H1 (cell line): ENCODE measurements around the gene DOCK10. TPM values are rescaled to one million over a fixed set of nuclear protein-coding genes. Genes with fewer than 3 reads are reported as not detected.

ENCODE experiments used
- CTCF ChIA-PET: fragments of 300-600 bp; sonication (Branson Sonifier 250); formaldehyde crosslinking; loops from one replicate; lab custom pipeline; 2021; ENCODE audit not compliant: partially characterized antibody; lab: Charles Lee
- POLR2A ChIA-PET: fragments of 300-600 bp; sonication (Branson Sonifier 250); formaldehyde crosslinking; loops from one replicate; lab custom pipeline; 2021; ENCODE audit warnings: inconsistent platforms; ENCODE audit not compliant: partially characterized antibody; lab: Charles Lee
- DNase-seq, 2 experiments: peaks; one replicate each; pipeline versions ENCODE4 v3.0.0 to v3.0.0-alpha.2; 2010 to 2022; ENCODE audit warnings: low spot score in 2 of 2, low read depth in 1 of 2, mixed read lengths in 1 of 2
- FAIRE-seq: peaks from 2 replicates; lab custom pipeline; 2011; peaks lifted over from hg19 to GRCh38; lab: Jason Lieb, UNC
- H2AFZ ChIP-seq: 2 replicates; pipeline ENCODE4 v1.8.1; 2012; ENCODE audit warnings: low read length, inconsistent platforms
- H2AK5ac ChIP-seq: 2 replicates; pipeline ENCODE4 v1.6.1; 2013; ENCODE audit warnings: low read depth, low read length
- H2BK120ac ChIP-seq: replicated peaks from 2 replicates; pipeline ENCODE3; 2013; ENCODE audit warnings: low read depth, low read length, inconsistent platforms
- H2BK12ac ChIP-seq: 2 replicates; pipeline ENCODE4 v1.6.1; 2013; ENCODE audit warnings: low read depth, low read length
- H2BK15ac ChIP-seq: 2 replicates; pipeline ENCODE4 v1.6.1; 2013; ENCODE audit warnings: low read length
- H2BK20ac ChIP-seq: 2 replicates; pipeline ENCODE4 v1.6.1; 2013; ENCODE audit warnings: low read length
- H2BK5ac ChIP-seq: 2 replicates; pipeline ENCODE4 v1.6.1; 2013; ENCODE audit warnings: low read depth, low read length
- H3K14ac ChIP-seq: 2 replicates; pipeline ENCODE4 v1.6.1; 2013; ENCODE audit warnings: inconsistent platforms; ENCODE audit not compliant: insufficient read length
- H3K18ac ChIP-seq: 2 replicates; pipeline ENCODE4 v1.6.1; 2013; ENCODE audit warnings: low read length; ENCODE audit errors: extremely low read depth
- H3K23ac ChIP-seq: 2 replicates; pipeline ENCODE4 v1.6.1; 2013; ENCODE audit warnings: inconsistent platforms; ENCODE audit not compliant: insufficient read length
- H3K23me2 ChIP-seq: 2 replicates; pipeline ENCODE4 v1.6.1; 2013; ENCODE audit warnings: low read depth, low read length
- H3K27ac ChIP-seq: 2 replicates; pipeline ENCODE4 v1.6.1; 2011; ENCODE audit warnings: low read depth, low read length, inconsistent platforms
- H3K27me3 ChIP-seq, 4 experiments: replicated peaks in 1 of 4; 1 replicate in 1 of 4; 2 replicates in 3 of 4; pipeline versions ENCODE4 v1.6.1 to v1.8.1; 2011 to 2013; ENCODE audit warnings: low read length in 3 of 4, mild to moderate bottlenecking in 3 of 4, inconsistent platforms in 2 of 4, mixed read lengths in 2 of 4, moderate library complexity in 1 of 4; ENCODE audit not compliant: control insufficient read depth in 3 of 4, insufficient read depth in 3 of 4; ENCODE audit errors: extremely low read depth in 1 of 4
- H3K36me3 ChIP-seq, 4 experiments: 2 replicates each; pipeline versions ENCODE4 v1.6.1 to v1.8.1; 2011 to 2013; ENCODE audit warnings: mild to moderate bottlenecking in 4 of 4, low read length in 3 of 4, moderate library complexity in 2 of 4, control low read depth in 1 of 4, inconsistent platforms in 1 of 4; ENCODE audit not compliant: insufficient read depth in 4 of 4, control insufficient read depth in 2 of 4
- H3K4ac ChIP-seq: replicated peaks from 2 replicates; pipeline ENCODE3; 2013; ENCODE audit warnings: low read length, low read depth, mixed read lengths, inconsistent platforms; ENCODE audit not compliant: insufficient read length
- H3K4me1 ChIP-seq, 4 experiments: replicated peaks in 1 of 4; 1 replicate in 1 of 4; 2 replicates in 3 of 4; pipeline versions ENCODE4 v1.6.1 to v1.8.1; 2011 to 2013; ENCODE audit warnings: low read length in 3 of 4, inconsistent platforms in 2 of 4, mixed read lengths in 1 of 4; ENCODE audit not compliant: insufficient read depth in 4 of 4, control insufficient read depth in 3 of 4
- H3K4me2 ChIP-seq, 2 experiments: 2 replicates each; pipeline versions ENCODE4 v1.6.1 to v1.8.1; 2011 to 2013; ENCODE audit warnings: low read depth in 2 of 2, low read length in 2 of 2, control low read depth in 1 of 2, inconsistent platforms in 1 of 2, mild to moderate bottlenecking in 1 of 2; ENCODE audit not compliant: insufficient read depth in 1 of 2
- H3K4me3 ChIP-seq, 4 experiments: fragments of 200-600, 300-600 bp in 1 of 4; sonication (generic), shearing (Covaris generic), sonication (Bioruptor Twin) in 1 of 4; 2 replicates each; pipeline versions ENCODE4 v1.5.1 to v1.8.1; 2011 to 2016; ENCODE audit warnings: low read length in 4 of 4, low read depth in 3 of 4, control low read depth in 2 of 4, inconsistent platforms in 2 of 4, mild to moderate bottlenecking in 2 of 4, mixed read lengths in 1 of 4, moderate library complexity in 1 of 4; ENCODE audit not compliant: insufficient read depth in 2 of 4; ENCODE audit errors: extremely low read depth in 1 of 4
- H3K56ac ChIP-seq: replicated peaks from 2 replicates; pipeline ENCODE3; 2013; ENCODE audit warnings: low read depth, mild to moderate bottlenecking, mixed read lengths, low read length, inconsistent platforms; ENCODE audit not compliant: insufficient read length
- H3K79me1 ChIP-seq: 2 replicates; pipeline ENCODE4 v1.6.1; 2013; ENCODE audit warnings: low read depth, low read length, control low read depth
- H3K79me2 ChIP-seq, 2 experiments: 2 replicates each; pipeline versions ENCODE4 v1.6.1 to v1.8.1; 2012 to 2013; ENCODE audit warnings: low read length in 2 of 2, mild to moderate bottlenecking in 2 of 2, inconsistent platforms in 1 of 2; ENCODE audit not compliant: insufficient read depth in 2 of 2, control insufficient read depth in 1 of 2
- H3K9ac ChIP-seq, 4 experiments: replicated peaks in 1 of 4; 1 replicate in 1 of 4; 2 replicates in 3 of 4; pipeline versions ENCODE4 v1.6.1 to v1.8.1; 2011 to 2013; ENCODE audit warnings: low read depth in 3 of 4, low read length in 3 of 4, control low read depth in 2 of 4, mild to moderate bottlenecking in 2 of 4, moderate library complexity in 2 of 4, inconsistent platforms in 1 of 4; ENCODE audit errors: extremely low read depth in 1 of 4
- H3K9me3 ChIP-seq, 2 experiments: 2 replicates each; pipeline versions ENCODE4 v1.6.1 to v1.8.1; 2012 to 2013; ENCODE audit warnings: mild to moderate bottlenecking in 2 of 2, moderate library complexity in 2 of 2, control low read depth in 1 of 2, inconsistent platforms in 1 of 2, low read depth in 1 of 2, low read length in 1 of 2, mixed read lengths in 1 of 2; ENCODE audit not compliant: insufficient read depth in 2 of 2
- H4K20me1 ChIP-seq, 2 experiments: replicated peaks in 1 of 2; 2 replicates each; pipeline versions ENCODE3 to v1.8.1; 2011 to 2013; ENCODE audit warnings: inconsistent platforms in 2 of 2, low read length in 2 of 2, mild to moderate bottlenecking in 1 of 2; ENCODE audit not compliant: insufficient read depth in 2 of 2, control insufficient read depth in 1 of 2
- H4K5ac ChIP-seq: 2 replicates; pipeline ENCODE4 v1.6.1; 2013; ENCODE audit warnings: low read length, low read depth, mixed read lengths, inconsistent platforms; ENCODE audit not compliant: insufficient read length
- H4K8ac ChIP-seq: 2 replicates; pipeline ENCODE4 v1.8.0; 2013; ENCODE audit warnings: mild to moderate bottlenecking, moderate library complexity, low read length, inconsistent platforms; ENCODE audit not compliant: insufficient read depth; ENCODE audit errors: extremely low read depth
- H4K91ac ChIP-seq: replicated peaks from 2 replicates; pipeline ENCODE3; 2013; ENCODE audit warnings: low read length, mixed read lengths, inconsistent platforms; ENCODE audit not compliant: insufficient read length
- ATF3 ChIP-seq: IDR thresholded peaks from 2 replicates; pipeline ENCODE4 v1.6.1; 2011; ENCODE audit warnings: low read depth, mild to moderate bottlenecking, low read length; ENCODE audit not compliant: insufficient read depth
- BRCA1 ChIP-seq: IDR thresholded peaks from 2 replicates; pipeline ENCODE4 v1.6.1; 2012; ENCODE audit warnings: low read depth, low read length, improper control_type of control experiment
- CBX5 ChIP-seq: fragments of 300-800, 300-1000 bp; sonication (generic); IDR thresholded peaks from 2 replicates; pipeline ENCODE4 v1.7.1; 2016; ENCODE audit warnings: antibody characterized with exemption, low read length, low read depth
- CTBP2 ChIP-seq: IDR thresholded peaks from 2 replicates; pipeline ENCODE4 v1.7.0; 2011; ENCODE audit warnings: borderline replicate concordance, mild to moderate bottlenecking, moderate library complexity, mixed read lengths, low read length; ENCODE audit not compliant: insufficient read depth, insufficient read length
- CTCF ChIP-seq, 3 experiments: IDR thresholded peaks; 1 replicate in 2 of 3; 2 replicates in 1 of 3; pipeline versions ENCODE4 v1.5.1 to v1.6.1; 2011; ENCODE audit warnings: low read length in 3 of 3, mild to moderate bottlenecking in 3 of 3, inconsistent platforms in 2 of 3, low read depth in 1 of 3, moderate library complexity in 1 of 3; ENCODE audit not compliant: insufficient read depth in 1 of 3; ENCODE audit errors: control extremely low read depth in 1 of 3
- JUN ChIP-seq: IDR thresholded peaks from 2 replicates; pipeline ENCODE4 v1.6.1; 2011; ENCODE audit warnings: low read depth, mild to moderate bottlenecking, improper control_type of control experiment, low read length
- RFX5 ChIP-seq: IDR thresholded peaks from 2 replicates; pipeline ENCODE4 v1.6.1; 2011; ENCODE audit warnings: low read depth, low read length, improper control_type of control experiment, borderline replicate concordance
- SAP30 ChIP-seq: fragments of 300-600 bp; sonication (generic); IDR thresholded peaks from 2 replicates; pipeline ENCODE4 v1.7.1; 2012; ENCODE audit warnings: low read length, moderate library complexity, mild to moderate bottlenecking, inconsistent platforms; ENCODE audit not compliant: insufficient read depth, insufficient replicate concordance
- SP2 ChIP-seq: IDR thresholded peaks from 2 replicates; pipeline ENCODE4 v1.6.1; 2012; ENCODE audit warnings: mild to moderate bottlenecking, low read length, inconsistent platforms
- TAF7 ChIP-seq: optimal IDR thresholded peaks from 2 replicates; pipeline ENCODE3; 2011; ENCODE audit warnings: low read depth, mild to moderate bottlenecking, inconsistent platforms, low read length, moderate library complexity, borderline replicate concordance
- WGBS, 2 experiments: shearing (Covaris generic) in 1 of 2; methylation state at CpG; one replicate each; pipeline versions ENCODE4 v1.1.6 to v1.1.7; 2013 to 2015; ENCODE audit warnings: low lambda C conversion rate in 2 of 2, mixed read lengths in 2 of 2, inconsistent platforms in 1 of 2, low coverage in 1 of 2, missing lambda C conversion rate in 1 of 2; ENCODE audit not compliant: insufficient replicate concordance in 2 of 2, insufficient coverage in 1 of 2, insufficient read length in 1 of 2; ENCODE audit errors: extremely low coverage in 1 of 2, missing lambda C conversion rate in 1 of 2; 5-methylcytosine and 5-hydroxymethylcytosine counted together
- polyA plus RNA-seq, 7 experiments: library from polyadenylated mRNA; depleted of rRNA in 3 of 7; stranded (reverse) in 5 of 7; unstranded in 2 of 7; fragments of >200 nt in 5 of 7; fragments of 200-250 nt in 2 of 7; gene quantifications; 1 replicate in 5 of 7; 2 replicates in 1 of 7; 4 replicates in 1 of 7; pipeline versions ENCODE4 v1.2.1 to v1.2.3, GENCODE V29; 2011 to 2013; ENCODE audit warnings: missing spikeins in 2 of 7, mixed read lengths in 2 of 7
- total RNA-seq: library from RNA; stranded (reverse); fragmentation: NEBNext Ultra II Directional; extraction: Animal tissue kit (Norgen Biotek cat#: 25700); gene quantifications from 2 replicates; pipeline ENCODE4 v1.2.1, GENCODE V29; 2021

Gene DOCK10
- total and polyA plus RNA-seq, 2 of the 8 experiments (the other 6 are each of a cell fraction or from before 2014, with no cell fraction given): 0.33 to 1.6 TPM

- 90% methylated on average over 3 of the region's 3 CpGs; no CpG with 5 or more reads in 1 of the 2 experiments for WGBS, 2 experiments
- TF ChIP-seq CTBP2: no peak
- no peak for TF ChIP-seq SAP30
- TF ChIP-seq CBX5: no peak
- TF ChIP-seq BRCA1: no peak
- TF ChIP-seq ATF3: no peak
- no peak for TF ChIP-seq CTCF (IDR thresholded peaks at IDR 0.05; ENCODE audit: control extremely low read depth in 1 of 3, insufficient read depth in 1 of 3, low read depth in 1 of 3, low read length in 3 of 3)
- no peak for TF ChIP-seq JUN
- no peak for TF ChIP-seq SP2
- TF ChIP-seq TAF7: no peak
- TF ChIP-seq RFX5: no peak
- H3K56ac ChIP-seq: no peak overlapping the region
- H2BK5ac ChIP-seq: no peak overlapping the region
- H3K23ac ChIP-seq: no peak overlapping the region
- H3K79me1 ChIP-seq: no peaks in the 10 kb centered on the region
- no peak overlapping the region for H3K9ac ChIP-seq
- H2BK15ac ChIP-seq: no peak overlapping the region
- no peak overlapping the region for H2BK20ac ChIP-seq
- no peak overlapping the region for H4K5ac ChIP-seq
- H2BK12ac ChIP-seq: no peak overlapping the region
- H2AFZ ChIP-seq: no peak overlapping the region
- no peak overlapping the region for H4K91ac ChIP-seq
- no peak overlapping the region for H3K4me2 ChIP-seq
- FAIRE-seq (no peak), DNase-seq (no peak)
- no peak overlapping the region for H3K4me3 ChIP-seq
- no peak overlapping the region for H3K18ac ChIP-seq
- H3K14ac ChIP-seq: no peak overlapping the region
- H3K4me1 ChIP-seq: no peaks in the 10 kb centered on the region
- no peak overlapping the region for H3K4ac ChIP-seq
- H2BK120ac ChIP-seq: no peak overlapping the region
- ChIA-PET CTCF (no interaction called here), POLR2A (interaction anchor here (0.9 kb wide), 1 partner anchor 10 kb away, joined by 3 read pairs; no protein-coding TSS in a partner anchor)
- no peaks in the 10 kb centered on the region for H3K36me3 ChIP-seq
- no peak overlapping the region for H4K8ac ChIP-seq
- no peaks in the 10 kb centered on the region for H3K9me3 ChIP-seq
- H3K27ac ChIP-seq: no peak overlapping the region
- H4K20me1 ChIP-seq: peaks cover 0 to 1% of the 10 kb centered on the region in 2 experiments
- no peak overlapping the region for H2AK5ac ChIP-seq
- no peaks in the 10 kb centered on the region for H3K23me2 ChIP-seq
- no peaks in the 10 kb centered on the region for H3K79me2 ChIP-seq
- no peaks in the 10 kb centered on the region; a peak in 1 of 7 replicates for H3K27me3 ChIP-seq
Observed at GRCh38 chr2:225083276-225083675, 41.0 kb upstream of the DOCK10 start.
